Fibroblast of skin of left quadriceps (primary cell): Measurements from ENCODE around the gene AJAP1.

Source experiments
- DNase-seq, 2 experiments: peaks; one replicate each; pipeline ENCODE4 v3.0.0-alpha.2; 2013; ENCODE audit warnings: low read depth in 2 of 2

The AJAP1 gene

GRCh38 chr1:4630561-4630960 lies 23.8 kb upstream of the AJAP1 start:
- no peak for DNase-seq

GRCh38 chr1:4631321-4631720 lies 23.1 kb upstream of the AJAP1 start:
- DNase-seq = no peak

GRCh38 chr1:4633346-4633745 lies 21.1 kb upstream of the AJAP1 start:
- DNase-seq = no peak

GRCh38 chr1:4634156-4634792 lies 20.1 kb upstream of the AJAP1 start:
- no peak for DNase-seq

DNA sequence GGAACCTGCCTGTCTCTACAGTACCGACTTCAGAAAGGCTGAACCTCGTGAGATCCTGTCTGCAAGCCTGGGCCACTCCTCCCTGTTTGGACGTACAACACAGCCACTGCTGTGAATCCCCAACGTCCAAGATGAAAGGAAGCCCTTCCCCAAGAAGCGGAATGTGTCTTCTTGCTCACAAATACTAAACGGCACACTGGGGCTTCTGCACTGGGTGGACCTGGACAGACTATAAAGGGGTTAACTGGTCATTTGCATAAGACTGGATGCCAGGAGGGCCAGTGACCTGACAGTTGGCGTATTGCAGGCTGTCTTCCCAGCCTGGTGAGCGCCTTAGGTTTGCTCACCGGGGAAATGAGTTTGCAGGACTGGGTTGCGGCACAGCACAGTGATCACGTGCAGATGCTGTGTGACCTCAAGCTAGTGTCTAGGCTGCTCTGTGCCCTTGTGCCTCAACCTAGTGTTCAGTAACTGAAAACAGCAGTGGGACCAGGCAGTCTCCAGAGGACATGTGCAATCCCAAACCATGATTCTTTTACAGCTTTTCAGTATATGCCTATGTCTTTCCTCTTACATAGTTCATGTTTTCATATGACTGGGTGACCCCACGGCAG lies 19.5 kb upstream of the AJAP1 start:
- DNase-seq = no peak

- no peak for DNase-seq
These were observed 18.2 kb upstream of the AJAP1 start for GRCh38 chr1:4636186-4636585.

- no peak for DNase-seq
These were observed 17.6 kb upstream of the AJAP1 start for GRCh38 chr1:4636644-4637380.

- no peak for DNase-seq
These were observed 16.6 kb upstream of the AJAP1 start for GRCh38 chr1:4637616-4638344.

- DNase-seq = no peak
These were observed 16.1 kb upstream of the AJAP1 start for GRCh38 chr1:4638345-4638729.

- DNase-seq = no peak
These were observed 13.5 kb upstream of the AJAP1 start for GRCh38 chr1:4640931-4641330.

GRCh38 chr1:4647391-4647790 lies 7.0 kb upstream of the AJAP1 start:
- no peak for DNase-seq

- DNase-seq = no peak
These were observed 5.8 kb upstream of the AJAP1 start for GRCh38 chr1:4648657-4649056.

DNA sequence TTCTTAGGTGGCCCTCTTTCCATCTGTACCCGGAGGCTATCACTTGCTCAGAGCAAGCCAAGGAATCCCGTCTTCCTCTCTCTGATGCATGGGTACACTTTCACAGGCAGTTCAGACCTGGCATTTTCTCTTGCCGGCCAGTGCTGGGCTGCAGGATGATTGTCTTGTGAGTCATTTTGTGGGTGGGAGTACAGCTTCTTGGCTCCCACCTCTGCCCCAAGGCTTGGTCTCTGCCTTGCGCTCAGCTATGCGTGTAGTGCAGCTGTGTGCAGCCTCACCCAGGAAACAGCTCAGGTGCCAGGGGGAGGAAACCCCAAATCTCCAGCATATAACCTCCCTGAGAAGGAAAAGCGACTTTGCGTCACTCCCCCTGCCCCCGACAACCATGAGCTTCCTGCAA lies 3.9 kb upstream of the AJAP1 start:
- no peak for DNase-seq

GRCh38 chr1:4650981-4651380 lies 3.4 kb upstream of the AJAP1 start:
- DNase-seq = no peak

DNA sequence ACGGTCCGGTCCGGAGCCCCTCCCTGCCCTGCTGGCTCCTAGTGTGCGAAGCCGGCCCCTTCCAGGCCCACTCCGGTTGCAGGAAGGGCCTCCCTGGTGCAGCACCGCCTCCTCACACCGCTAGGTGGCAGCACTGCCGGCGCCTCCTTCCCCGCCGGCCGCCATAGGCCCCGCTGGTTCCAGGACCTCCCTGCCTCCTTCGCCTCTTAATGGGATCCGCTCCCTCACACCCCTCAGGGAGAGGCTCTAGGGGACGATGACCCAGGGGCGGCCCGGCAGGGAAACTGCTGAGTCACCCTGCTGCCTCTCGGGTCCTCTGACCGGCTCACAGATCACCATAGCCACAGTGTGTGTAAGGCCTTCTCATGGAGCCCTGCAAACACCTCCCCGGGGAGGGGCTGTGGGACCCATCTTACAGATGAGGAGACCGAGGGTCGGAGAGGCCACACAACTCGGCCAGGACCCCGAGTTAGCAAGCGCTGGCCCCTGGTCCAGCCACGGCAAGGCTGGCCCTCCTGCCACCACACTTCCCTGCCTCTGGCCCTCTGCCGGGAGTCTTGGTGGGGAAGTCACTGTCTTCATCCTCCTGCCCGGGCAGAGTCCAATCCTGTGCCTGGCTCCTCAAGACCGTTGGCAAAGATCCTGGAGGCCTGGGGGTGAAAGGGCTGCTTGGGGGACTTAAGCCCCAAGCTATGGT lies 1.6 kb upstream of the AJAP1 start:
- no peak for DNase-seq

DNA sequence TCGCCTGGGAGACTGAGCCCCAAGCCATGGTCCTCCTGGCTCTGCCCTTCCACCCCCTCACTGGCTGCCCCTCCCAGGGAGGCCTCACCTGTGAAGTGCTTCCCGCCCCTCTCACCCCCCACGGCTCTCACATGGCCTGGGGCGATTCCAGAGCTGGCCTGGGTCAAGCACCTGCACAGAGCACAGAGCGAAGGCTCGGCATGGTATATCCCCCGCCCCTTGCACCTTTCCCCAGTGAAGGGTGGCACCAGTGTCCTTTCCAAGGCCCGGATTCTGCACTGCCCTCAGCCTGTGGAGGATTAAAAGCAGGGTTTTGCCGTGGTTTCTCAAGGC lies 1.1 kb upstream of the AJAP1 start:
- DNase-seq = no peak

DNA sequence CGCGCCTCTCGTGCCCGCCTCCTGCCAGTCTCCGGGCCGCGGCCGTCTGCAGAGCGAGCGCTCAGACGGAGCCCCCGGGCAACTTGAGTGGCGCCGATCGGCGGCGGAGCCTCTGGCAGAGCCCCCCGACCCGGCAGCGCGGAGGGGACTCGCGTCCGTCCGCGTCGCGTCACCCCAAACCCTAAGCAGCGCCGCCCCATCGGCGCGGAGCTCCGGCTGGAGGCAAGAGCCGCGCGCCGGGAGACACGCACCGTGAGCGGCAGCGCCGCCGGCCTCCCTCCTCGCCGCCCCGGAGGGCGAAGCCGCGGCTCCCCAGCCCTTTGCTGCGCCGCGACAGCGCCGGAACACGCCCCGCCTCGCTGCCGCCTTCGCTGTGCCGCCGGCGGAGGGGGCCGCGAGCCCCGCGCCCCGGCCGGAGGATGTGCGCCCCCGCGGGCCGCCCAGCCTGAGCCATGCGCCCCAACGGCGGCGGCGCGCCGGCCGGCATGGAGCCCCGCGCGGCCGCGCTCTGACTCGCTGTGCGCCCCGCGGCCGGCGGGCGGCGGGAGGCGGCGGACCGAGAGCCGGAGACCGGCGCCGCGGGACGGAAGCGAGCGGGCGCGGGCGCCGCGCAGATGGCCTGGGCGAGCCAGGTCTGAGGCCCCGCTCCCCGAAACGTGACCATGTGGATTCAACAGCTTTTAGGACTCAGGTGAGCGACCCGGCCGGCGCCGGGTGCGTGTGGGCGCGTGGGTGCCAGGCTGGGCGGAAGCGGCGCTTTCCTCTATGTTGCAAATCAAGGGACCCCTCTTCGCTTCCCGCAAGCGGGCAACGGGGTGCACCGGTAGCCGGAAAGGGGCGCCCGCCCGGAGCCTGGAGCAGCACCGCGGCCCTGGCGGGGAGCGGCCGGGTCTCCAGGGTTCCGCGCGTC lies 610 bp downstream of the AJAP1 start:
- no peak for DNase-seq

- DNase-seq = peak; percentile 28 to 36
These were observed 1.5 kb downstream of the AJAP1 start for GRCh38 chr1:4655674-4656532.

- DNase-seq = no peak
These were observed 2.2 kb downstream of the AJAP1 start for GRCh38 chr1:4656533-4657140.
